ENCODE results near the gene MDM2. TPM values are rescaled to one million over a fixed set of nuclear protein-coding genes. Genes with fewer than 3 reads are reported as not detected.
"Not testable (repeated sequence)": the region's sequence is repeated elsewhere in the genome, so short reads cannot be mapped to it uniquely, and the experiment has no call there.

MDM2 gene
- total and polyA plus RNA-seq, 2 donors (not counting 3 experiments of a cell fraction or from before 2014, with no cell fraction given) = 16.7 to 270 TPM

GRCh38 chr12:68863886-68864454 is 56.0 kb downstream of the MDM2 start:
- H3K4me1 ChIP-seq (ENCODE audit: control insufficient read depth, extremely low read depth, insufficient read depth, low read length); dilution Hi-C loops (cut with MboI; ENCODE audit: extremely low pct_ligation_motif_present, low sequenced_read_pairs); H3K9me1 ChIP-seq (replicated peaks; ENCODE audit: control insufficient read depth, extremely low read depth, insufficient read depth, low read length); BruUV-seq (replicated peaks); H3K36me3 ChIP-seq (ENCODE audit: control insufficient read depth in 2 of 2, extremely low read depth in 1 of 2, insufficient read depth in 2 of 2, low read length in 2 of 2); H3K27ac ChIP-seq (ENCODE audit: insufficient read depth, low read depth, low read length); H2AFZ ChIP-seq (ENCODE audit: low read depth, low read length); POLR2A ChIA-PET; H3K9me3 ChIP-seq (replicated peaks; ENCODE audit: control insufficient read depth, insufficient read depth, low read length); H3K4me2 ChIP-seq (ENCODE audit: insufficient read depth, low read length); H3K4me3 ChIP-seq (replicated peaks in 1 of 3; ENCODE audit: insufficient read depth in 1 of 3, low read depth in 1 of 3, low read length in 3 of 3); H4K20me1 ChIP-seq (replicated peaks; ENCODE audit: control insufficient read depth, extremely low read depth, insufficient read depth, low read length); H3K9ac ChIP-seq (replicated peaks; ENCODE audit: extremely low read depth, insufficient read depth, low read length); H3K79me2 ChIP-seq (ENCODE audit: control insufficient read depth, insufficient read depth, low read length): not testable (repeated sequence)
- H3K27me3 ChIP-seq (ENCODE audit: control insufficient read depth in 2 of 2, insufficient read depth in 2 of 2, low read length in 2 of 2) = peaks cover 11 to 18% of the 10 kb centered on the region in 2 experiments
- TF ChIP-seq CTCF (IDR thresholded peaks at IDR 0.05; ENCODE audit: extremely low read depth in 1 of 2, insufficient read depth in 1 of 2, low read depth in 1 of 2, low read length in 2 of 2) = peak; percentile 36 to 44
- peak; percentile 67 for FAIRE-seq
- CTCF ChIA-PET = interaction anchor here (1.0 to 1.9 kb wide), 3 partner anchors 207 to 390 kb away, joined by 3 to 9 read pairs (median 4); no protein-coding TSS in a partner anchor
- intact Hi-C loops (cut with micrococcal nuclease) = loop anchor here (1.0 kb wide), 3 partner anchors 206 to 390 kb away; no protein-coding TSS in a partner anchor
- peak; percentile 42 for DNase-seq (ENCODE audit: low read depth, low spot score)

- no TSS peak for BruUV-seq (replicated peaks)
- no peak for TF ChIP-seq JUN (IDR thresholded peaks at IDR 0.05; ENCODE audit: borderline replicate concordance, insufficient read depth, insufficient read length, low read depth)
- no peak for TF ChIP-seq POLR2A (IDR thresholded peaks at IDR 0.05; ENCODE audit: low read depth, low read length)
- TF ChIP-seq FOS (IDR thresholded peaks at IDR 0.05; ENCODE audit: borderline replicate concordance, insufficient read depth, low read length) = no peak
- TF ChIP-seq EZH2 (IDR thresholded peaks at IDR 0.05; ENCODE audit: borderline replicate concordance, low read depth, low read length, severe bottlenecking) = no peak
- no peak for TF ChIP-seq CTCF (IDR thresholded peaks at IDR 0.05; ENCODE audit: extremely low read depth in 1 of 2, insufficient read depth in 1 of 2, low read depth in 1 of 2, low read length in 2 of 2)
- no peak for TF ChIP-seq POLR2AphosphoS5 (IDR thresholded peaks at IDR 0.05; ENCODE audit: insufficient read depth, low read depth, low read length)
- no peak for TF ChIP-seq GATA2 (IDR thresholded peaks at IDR 0.05; ENCODE audit: insufficient read depth, insufficient read length, low read depth, low read length)
- no peak for TF ChIP-seq MAX (IDR thresholded peaks at IDR 0.05; ENCODE audit: insufficient read depth, insufficient read length)
- no peak for TF ChIP-seq MYC (IDR thresholded peaks at IDR 0.05; ENCODE audit: low read depth, low read length)
- Histone ChIP-seq H3K9me1 (replicated peaks; ENCODE audit: control insufficient read depth, extremely low read depth, insufficient read depth, low read length) (no peaks in the 10 kb centered on the region), H3K9me3 (replicated peaks; ENCODE audit: control insufficient read depth, insufficient read depth, low read length) (no peaks in the 10 kb centered on the region), H3K79me2 (ENCODE audit: control insufficient read depth, insufficient read depth, low read length) (no peaks in the 10 kb centered on the region), H2AFZ (ENCODE audit: low read depth, low read length) (no peak overlapping the region), H3K36me3 (ENCODE audit: control insufficient read depth in 2 of 2, extremely low read depth in 1 of 2, insufficient read depth in 2 of 2, low read length in 2 of 2) (no peaks in the 10 kb centered on the region), H4K20me1 (replicated peaks; ENCODE audit: control insufficient read depth, extremely low read depth, insufficient read depth, low read length) (no peaks in the 10 kb centered on the region), H3K4me1 (ENCODE audit: control insufficient read depth, extremely low read depth, insufficient read depth, low read length) (no peaks in the 10 kb centered on the region), H3K4me2 (ENCODE audit: insufficient read depth, low read length) (no peak overlapping the region), H3K27me3 (ENCODE audit: control insufficient read depth in 2 of 2, insufficient read depth in 2 of 2, low read length in 2 of 2) (peaks cover 16 to 21% of the 10 kb centered on the region in 2 experiments), H3K27ac (ENCODE audit: insufficient read depth, low read depth, low read length) (no peak overlapping the region), H3K4me3 (replicated peaks in 1 of 3; ENCODE audit: insufficient read depth in 1 of 3, low read depth in 1 of 3, low read length in 3 of 3) (no peak overlapping the region), H3K9ac (replicated peaks; ENCODE audit: extremely low read depth, insufficient read depth, low read length) (no peak overlapping the region)
- DNase-seq (ENCODE audit: low read depth, low spot score) = no peak
- intact Hi-C loops (cut with micrococcal nuclease) = loop anchor here (1.0 kb wide), 3 partner anchors 206 to 390 kb away; no protein-coding TSS in a partner anchor
- POLR2A ChIA-PET = no interaction called here
- FAIRE-seq = no peak
- CTCF ChIA-PET = interaction anchor here (0.5 to 2.0 kb wide), 6 partner anchors 205 to 389 kb away, joined by 3 to 9 read pairs (median 4); no protein-coding TSS in a partner anchor
- dilution Hi-C loops (cut with MboI; ENCODE audit: extremely low pct_ligation_motif_present, low sequenced_read_pairs) = no loop called here
Observed at GRCh38 chr12:68864604-68865003, 56.6 kb downstream of the MDM2 start.
